Loucy (cell line): ENCODE data around the gene RAP1GDS1.

Experiments used
- H2AFZ ChIP-seq: fragments of 200-600 bp; sonication (generic); 2 replicates; pipeline ENCODE4 v1.6.0; 2016; ENCODE audit warnings: antibody characterized with exemption, mild to moderate bottlenecking, low read length, moderate library complexity
- H3F3A ChIP-seq: fragments of 200-600 bp; 2 replicates; pipeline ENCODE4 v1.6.0; 2016; ENCODE audit warnings: antibody characterized with exemption, low read depth, mild to moderate bottlenecking
- H3K27me3 ChIP-seq: fragments of 200-600 bp; sonication (generic); 2 replicates; pipeline ENCODE4 v1.6.1; 2014; ENCODE audit warnings: low read length, mild to moderate bottlenecking; ENCODE audit not compliant: insufficient read depth, poor library complexity, severe bottlenecking
- H3K36me3 ChIP-seq: fragments of 200-600 bp; sonication (generic); 2 replicates; pipeline ENCODE4 v1.6.1; 2016; ENCODE audit warnings: low read length; ENCODE audit not compliant: insufficient read depth
- H3K4me1 ChIP-seq: fragments of 200-600 bp; sonication (generic); 2 replicates; pipeline ENCODE4 v1.5.1; 2014; ENCODE audit warnings: low read length, mild to moderate bottlenecking; ENCODE audit not compliant: insufficient read depth, poor library complexity, severe bottlenecking
- H3K4me2 ChIP-seq: fragments of 200-600 bp; sonication (generic); 2 replicates; pipeline ENCODE4 v1.6.0; 2014; ENCODE audit warnings: antibody characterized with exemption, low read length, low read depth, mild to moderate bottlenecking; ENCODE audit not compliant: poor library complexity, severe bottlenecking
- H3K4me3 ChIP-seq: fragments of 200-600 bp; sonication (generic); 2 replicates; pipeline ENCODE4 v1.5.1; 2014; ENCODE audit warnings: low read length, mild to moderate bottlenecking, mixed read lengths; ENCODE audit not compliant: poor library complexity, severe bottlenecking
- H3K79me2 ChIP-seq: fragments of 200-600 bp; sonication (generic); 2 replicates; pipeline ENCODE4 v1.6.1; 2014; ENCODE audit warnings: low read length; ENCODE audit not compliant: insufficient read depth
- H3K9ac ChIP-seq: fragments of 200-600 bp; sonication (generic); 2 replicates; pipeline ENCODE4 v1.6.0; 2014; ENCODE audit warnings: mild to moderate bottlenecking, low read depth, low read length, moderate library complexity; ENCODE audit not compliant: poor library complexity, severe bottlenecking
- H3K9me2 ChIP-seq: fragments of 200-600 bp; sonication (generic); replicated peaks from 2 replicates; pipeline ENCODE4 v1.6.1; 2016; ENCODE audit warnings: low read depth, low read length, mixed read lengths
- H3K9me3 ChIP-seq: fragments of 200-600 bp; sonication (generic); 2 replicates; pipeline ENCODE4 v1.6.1; 2014; ENCODE audit warnings: mild to moderate bottlenecking, antibody characterized with exemption, low read length, low read depth; ENCODE audit not compliant: insufficient read depth
- H4K20me1 ChIP-seq: fragments of 200-600 bp; sonication (generic); 2 replicates; pipeline ENCODE4 v1.6.0; 2014; ENCODE audit warnings: antibody characterized with exemption, low read length, mild to moderate bottlenecking; ENCODE audit not compliant: insufficient read depth, poor library complexity, severe bottlenecking
- EZH2phosphoT487 ChIP-seq: fragments of 200-600 bp; IDR thresholded peaks from 2 replicates; pipeline ENCODE4 v1.6.1; 2018; ENCODE audit warnings: antibody characterized with exemption, mild to moderate bottlenecking, moderate library complexity, borderline replicate concordance
- TF ChIP-seq, protein P1 (sequence below): fragments of 200-600 bp; sonication (generic); conservative IDR thresholded peaks from 2 replicates; pipeline ENCODE4 v1.5.1; 2014; ENCODE audit warnings: mild to moderate bottlenecking, antibody characterized with exemption, low read length

RAP1GDS1 gene

DNA sequence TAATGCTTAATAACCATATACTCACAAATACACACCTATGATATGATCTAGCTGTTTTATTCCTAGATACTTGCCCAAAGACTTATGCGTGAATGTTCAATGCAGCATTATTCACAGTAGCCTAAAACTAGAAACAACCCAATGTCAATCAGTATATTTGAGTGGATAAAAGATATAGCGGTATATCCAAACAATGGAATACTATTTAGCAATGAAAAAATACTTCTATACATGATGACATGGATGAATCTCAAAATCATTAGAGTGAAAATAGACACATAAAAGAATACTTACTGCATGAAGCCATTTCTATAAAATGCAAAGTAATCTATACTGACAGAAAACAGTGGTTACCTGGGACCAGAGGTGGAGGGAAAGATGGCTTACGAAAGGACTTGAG is 108.1 kb downstream of the RAP1GDS1 start:
- Histone ChIP-seq H3K27me3 (no peaks in the 10 kb centered on the region), H3K9me2 (no peaks in the 10 kb centered on the region), H4K20me1 (no peaks in the 10 kb centered on the region), H3K4me3 (no peak overlapping the region), H3K36me3 (peaks cover 55% of the 10 kb centered on the region; the same call in 1 of the 2 replicates), H3K4me1 (no peaks in the 10 kb centered on the region), H2AFZ (no peak overlapping the region), H3K79me2 (no peaks in the 10 kb centered on the region; the same call in 1 of the 2 replicates), H3K9me3 (peaks cover 13% of the 10 kb centered on the region; the same call in 1 of the 2 replicates), H3F3A (no peaks in the 10 kb centered on the region), H3K4me2 (no peak overlapping the region), H3K9ac (no peak overlapping the region)
- TF ChIP-seq, protein P1, sequence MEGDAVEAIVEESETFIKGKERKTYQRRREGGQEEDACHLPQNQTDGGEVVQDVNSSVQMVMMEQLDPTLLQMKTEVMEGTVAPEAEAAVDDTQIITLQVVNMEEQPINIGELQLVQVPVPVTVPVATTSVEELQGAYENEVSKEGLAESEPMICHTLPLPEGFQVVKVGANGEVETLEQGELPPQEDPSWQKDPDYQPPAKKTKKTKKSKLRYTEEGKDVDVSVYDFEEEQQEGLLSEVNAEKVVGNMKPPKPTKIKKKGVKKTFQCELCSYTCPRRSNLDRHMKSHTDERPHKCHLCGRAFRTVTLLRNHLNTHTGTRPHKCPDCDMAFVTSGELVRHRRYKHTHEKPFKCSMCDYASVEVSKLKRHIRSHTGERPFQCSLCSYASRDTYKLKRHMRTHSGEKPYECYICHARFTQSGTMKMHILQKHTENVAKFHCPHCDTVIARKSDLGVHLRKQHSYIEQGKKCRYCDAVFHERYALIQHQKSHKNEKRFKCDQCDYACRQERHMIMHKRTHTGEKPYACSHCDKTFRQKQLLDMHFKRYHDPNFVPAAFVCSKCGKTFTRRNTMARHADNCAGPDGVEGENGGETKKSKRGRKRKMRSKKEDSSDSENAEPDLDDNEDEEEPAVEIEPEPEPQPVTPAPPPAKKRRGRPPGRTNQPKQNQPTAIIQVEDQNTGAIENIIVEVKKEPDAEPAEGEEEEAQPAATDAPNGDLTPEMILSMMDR: no peak
- no peak for TF ChIP-seq EZH2phosphoT487

DNA sequence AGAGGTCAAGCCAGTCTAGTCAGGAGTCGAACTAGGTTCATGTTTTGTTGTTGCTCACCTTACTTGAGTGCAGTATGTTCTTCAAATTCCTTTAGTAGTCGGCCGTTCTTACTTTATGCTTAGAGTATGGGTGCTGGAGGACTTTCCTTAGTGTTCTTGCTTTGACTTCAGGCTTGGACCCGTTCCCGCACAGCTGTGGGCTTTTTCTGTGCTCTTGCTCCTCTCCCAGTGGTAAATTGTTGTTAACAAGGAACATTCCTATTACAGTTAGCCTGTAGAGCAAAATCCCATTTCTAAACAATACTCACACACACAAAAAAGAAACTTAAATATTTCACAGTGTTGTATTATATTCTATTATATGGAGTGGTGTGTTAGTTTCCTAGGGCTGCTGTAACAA is 113.5 kb downstream of the RAP1GDS1 start:
- H3K4me1 ChIP-seq: no peaks in the 10 kb centered on the region
- H3K9ac ChIP-seq: no peak overlapping the region
- H3K27me3 ChIP-seq: no peaks in the 10 kb centered on the region
- peaks cover 21% of the 10 kb centered on the region; the same call in 1 of the 2 replicates for H3K36me3 ChIP-seq
- no peak overlapping the region for H3K4me2 ChIP-seq
- no peaks in the 10 kb centered on the region for H3K9me2 ChIP-seq
- no peak overlapping the region for H2AFZ ChIP-seq
- TF ChIP-seq, protein P1: no peak
- no peak for TF ChIP-seq EZH2phosphoT487
- no peak overlapping the region for H3K4me3 ChIP-seq
- no peaks in the 10 kb centered on the region for H4K20me1 ChIP-seq
- no peaks in the 10 kb centered on the region for H3F3A ChIP-seq
- H3K79me2 ChIP-seq: no peaks in the 10 kb centered on the region
- no peaks in the 10 kb centered on the region for H3K9me3 ChIP-seq

DNA sequence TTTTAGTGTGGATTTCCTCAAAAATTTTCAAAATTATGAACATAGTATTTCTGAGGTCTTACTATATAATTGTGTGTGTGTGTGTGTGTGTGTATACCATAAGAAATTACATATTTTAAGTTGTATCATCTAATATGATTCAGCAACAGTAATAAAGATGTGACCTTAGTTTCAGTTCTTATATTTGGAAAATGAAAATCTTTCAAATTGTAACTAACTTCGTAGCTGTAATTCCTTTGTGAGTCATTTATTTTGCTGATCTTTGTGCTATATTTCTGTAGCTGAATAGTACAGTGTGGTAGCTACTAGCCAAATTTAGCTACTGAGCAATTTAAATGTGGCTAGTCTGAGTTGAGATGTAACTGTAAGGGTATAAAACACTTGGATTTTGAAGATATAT is 116.4 kb downstream of the RAP1GDS1 start:
- Histone ChIP-seq H3K79me2 (no peaks in the 10 kb centered on the region), H3K4me1 (no peaks in the 10 kb centered on the region), H3K36me3 (peaks cover 12% of the 10 kb centered on the region; the same call in 1 of the 2 replicates), H3K27me3 (no peaks in the 10 kb centered on the region), H3K4me2 (no peak overlapping the region), H3K4me3 (no peak overlapping the region), H4K20me1 (no peaks in the 10 kb centered on the region), H3F3A (no peaks in the 10 kb centered on the region), H2AFZ (no peak overlapping the region), H3K9me3 (no peaks in the 10 kb centered on the region), H3K9ac (no peak overlapping the region), H3K9me2 (no peaks in the 10 kb centered on the region)
- TF ChIP-seq, protein P1: no peak
- no peak for TF ChIP-seq EZH2phosphoT487
